AG10803 (cell line): ENCODE results near the gene IFT88.
A peak's percentile ranks its signal among the peaks of the same experiment; 100 is the strongest.

Source experiments
- DNase-seq: peaks from one replicate; pipeline ENCODE4 v3.0.0; 2010; ENCODE audit warnings: low read depth
- H3K4me3 ChIP-seq: 2 replicates; pipeline ENCODE4 v1.5.1; 2011; ENCODE audit warnings: mild to moderate bottlenecking, low read length, control low read depth
- CTCF ChIP-seq: conservative IDR thresholded peaks from 2 replicates; pipeline ENCODE4 v1.5.1; 2011; ENCODE audit warnings: mild to moderate bottlenecking, low read length, control low read depth, inconsistent platforms

The IFT88 gene

GRCh38 chr13:20711301-20712044, 144.5 kb downstream of the IFT88 start:
- no peak for DNase-seq
- no peak for TF ChIP-seq CTCF
- H3K4me3 ChIP-seq, result no peak overlapping the region

GRCh38 chr13:20713014-20713376, 146.0 kb downstream of the IFT88 start:
- TF ChIP-seq CTCF, result no peak
- H3K4me3 ChIP-seq, result peak overlapping the region; percentile 51
- DNase-seq, result no peak

GRCh38 chr13:20713751-20714150, 146.8 kb downstream of the IFT88 start:
- H3K4me3 ChIP-seq, result peak overlapping the region; percentile 37
- no peak for TF ChIP-seq CTCF
- DNase-seq, result peak; percentile 74

GRCh38 chr13:20714161-20714560, 147.2 kb downstream of the IFT88 start:
- no peak for TF ChIP-seq CTCF
- peak overlapping the region; percentile 37 for H3K4me3 ChIP-seq
- peak; percentile 81 for DNase-seq

GRCh38 chr13:20714563-20715329, 147.8 kb downstream of the IFT88 start:
- peak overlapping the region; percentile 30 for H3K4me3 ChIP-seq
- peak; percentile 93 for DNase-seq
- TF ChIP-seq CTCF, result no peak

GRCh38 chr13:20715330-20715712, 148.4 kb downstream of the IFT88 start:
- no peak for TF ChIP-seq CTCF
- no peak for DNase-seq
- H3K4me3 ChIP-seq, result no peak overlapping the region

- no peak for TF ChIP-seq CTCF
- H3K4me3 ChIP-seq, result no peak overlapping the region
- DNase-seq, result no peak
Observed at GRCh38 chr13:20716951-20717350, 150.0 kb downstream of the IFT88 start.
